H9 (cell line): ENCODE measurements around the gene ARHGEF1. TPM values are rescaled to one million over a fixed set of nuclear protein-coding genes. Genes with fewer than 3 reads are reported as not detected.

Experiments used
- DNase-seq: peaks from one replicate; pipeline ENCODE4 v3.0.0-alpha.2; 2017
- H2AFZ ChIP-seq: one replicate; pipeline ENCODE4 v1.6.1; 2013; ENCODE audit warnings: mild to moderate bottlenecking, low read length, control low read depth, moderate library complexity
- H2AK5ac ChIP-seq: 2 replicates; pipeline ENCODE4 v1.6.1; 2013; ENCODE audit warnings: low read length, control low read depth, mixed read lengths; ENCODE audit not compliant: insufficient read length
- H2BK120ac ChIP-seq: one replicate; pipeline ENCODE4 v1.6.1; 2013; ENCODE audit warnings: low read depth, mild to moderate bottlenecking, low read length, control low read depth, inconsistent platforms; ENCODE audit not compliant: poor library complexity, severe bottlenecking
- H2BK12ac ChIP-seq: 2 replicates; pipeline ENCODE4 v1.6.1; 2013; ENCODE audit warnings: low read length, control low read depth, mixed read lengths, low read depth; ENCODE audit not compliant: insufficient read length
- H2BK15ac ChIP-seq: 2 replicates; pipeline ENCODE4 v1.6.1; 2013; ENCODE audit warnings: low read depth, low read length, control low read depth
- H2BK20ac ChIP-seq: one replicate; pipeline ENCODE4 v1.6.1; 2013; ENCODE audit warnings: low read depth, mild to moderate bottlenecking, low read length, control low read depth, inconsistent platforms; ENCODE audit not compliant: poor library complexity, severe bottlenecking
- H2BK5ac ChIP-seq: 2 replicates; pipeline ENCODE4 v1.6.1; 2013; ENCODE audit warnings: low read length, control low read depth, mixed read lengths; ENCODE audit not compliant: insufficient read length
- H3K14ac ChIP-seq: 2 replicates; pipeline ENCODE4 v1.6.1; 2013; ENCODE audit warnings: low read length, control low read depth; ENCODE audit not compliant: insufficient read depth
- H3K18ac ChIP-seq: 2 replicates; pipeline ENCODE4 v1.6.1; 2013; ENCODE audit warnings: low read depth, mild to moderate bottlenecking, mixed read lengths, low read length, control low read depth; ENCODE audit not compliant: insufficient read length
- H3K23ac ChIP-seq: 2 replicates; pipeline ENCODE4 v1.6.1; 2013; ENCODE audit warnings: low read length, control low read depth, mixed read lengths, low read depth; ENCODE audit not compliant: insufficient read length
- H3K23me2 ChIP-seq: 2 replicates; pipeline ENCODE4 v1.6.1; 2013; ENCODE audit warnings: low read depth, mild to moderate bottlenecking, mixed read lengths, low read length, control low read depth; ENCODE audit not compliant: insufficient read length, poor library complexity, severe bottlenecking
- H3K27ac ChIP-seq: 2 replicates; pipeline ENCODE4 v1.5.1; 2013; ENCODE audit warnings: low read length, control low read depth, mixed read lengths, low read depth; ENCODE audit not compliant: insufficient read length
- H3K27me3 ChIP-seq: 2 replicates; pipeline ENCODE4 v1.6.1; 2013; ENCODE audit warnings: low read length, control low read depth, inconsistent platforms; ENCODE audit not compliant: insufficient read depth
- H3K4ac ChIP-seq: 2 replicates; pipeline ENCODE4 v1.6.1; 2013; ENCODE audit warnings: low read depth, mild to moderate bottlenecking, control low read depth, inconsistent platforms, low read length, moderate library complexity
- H3K4me1 ChIP-seq: 2 replicates; pipeline ENCODE4 v1.6.1; 2013; ENCODE audit warnings: low read length, control low read depth, inconsistent platforms; ENCODE audit not compliant: insufficient read depth
- H3K4me2 ChIP-seq: 2 replicates; pipeline ENCODE4 v1.6.1; 2013; ENCODE audit warnings: low read length, control low read depth, mixed read lengths; ENCODE audit not compliant: insufficient read length, insufficient read depth
- H3K56ac ChIP-seq: 2 replicates; pipeline ENCODE4 v1.6.1; 2013; ENCODE audit warnings: low read depth, mild to moderate bottlenecking, mixed read lengths, low read length, control low read depth; ENCODE audit not compliant: insufficient read length
- H3K79me1 ChIP-seq: 2 replicates; pipeline ENCODE4 v1.6.1; 2013; ENCODE audit warnings: low read depth, mild to moderate bottlenecking, moderate library complexity, low read length, control low read depth, inconsistent platforms; ENCODE audit not compliant: insufficient read depth, poor library complexity, severe bottlenecking
- H3K79me2 ChIP-seq: 2 replicates; pipeline ENCODE4 v1.6.1; 2013; ENCODE audit warnings: low read length, control low read depth, inconsistent platforms; ENCODE audit not compliant: insufficient read depth
- H3K9ac ChIP-seq: 2 replicates; pipeline ENCODE4 v1.6.1; 2013; ENCODE audit warnings: low read length, control low read depth, mixed read lengths; ENCODE audit not compliant: insufficient read length; ENCODE audit errors: extremely low read depth
- H3K9me3 ChIP-seq: one replicate; pipeline ENCODE4 v1.6.1; 2013; ENCODE audit warnings: low read depth, low read length, inconsistent platforms; ENCODE audit not compliant: control insufficient read depth
- H3T11ph ChIP-seq: one replicate; pipeline ENCODE4 v1.6.1; 2013; ENCODE audit warnings: mild to moderate bottlenecking, low read length, control low read depth, inconsistent platforms
- H4K20me1 ChIP-seq: one replicate; pipeline ENCODE4 v1.6.1; 2013; ENCODE audit not compliant: control insufficient read depth, insufficient read length, insufficient read depth
- H4K5ac ChIP-seq: 2 replicates; pipeline ENCODE4 v1.6.1; 2013; ENCODE audit warnings: low read depth, mild to moderate bottlenecking, mixed read lengths, low read length, control low read depth; ENCODE audit not compliant: insufficient read length
- H4K8ac ChIP-seq: replicated peaks from 2 replicates; pipeline ENCODE4 v1.6.1; 2013; ENCODE audit warnings: low read length, control low read depth, mixed read lengths, low read depth; ENCODE audit not compliant: insufficient read length
- H4K91ac ChIP-seq: 2 replicates; pipeline ENCODE4 v1.6.1; 2013; ENCODE audit warnings: low read depth, mild to moderate bottlenecking, moderate library complexity, mixed read lengths, low read length, control low read depth; ENCODE audit not compliant: insufficient read length
- H3K27ac Mint-ChIP-seq, 3 experiments: 2 replicates in 2 of 3; 3 replicates in 1 of 3; pipeline ENCODE4 v1.8.0; 2020 to 2021; ENCODE audit warnings: mixed read lengths in 3 of 3, mild to moderate bottlenecking in 1 of 3, moderate library complexity in 1 of 3
- H3K27me3 Mint-ChIP-seq: 2 replicates; pipeline ENCODE4 v1.8.0; 2021; ENCODE audit warnings: low read depth, mild to moderate bottlenecking, moderate library complexity, mixed read lengths
- H3K36me3 Mint-ChIP-seq, 3 experiments: 2 replicates in 2 of 3; 3 replicates in 1 of 3; pipeline ENCODE4 v1.8.0; 2020 to 2021; ENCODE audit warnings: low read depth in 3 of 3, mixed read lengths in 3 of 3; ENCODE audit not compliant: insufficient read depth in 1 of 3
- H3K4me1 Mint-ChIP-seq, 2 experiments: 2 replicates each; pipeline ENCODE4 v1.8.0; 2020; ENCODE audit warnings: mixed read lengths in 2 of 2
- H3K4me3 Mint-ChIP-seq, 2 experiments: 2 replicates in 1 of 2; 3 replicates in 1 of 2; pipeline ENCODE4 v1.8.0; 2020 to 2021; ENCODE audit warnings: mild to moderate bottlenecking in 2 of 2, mixed read lengths in 2 of 2, moderate library complexity in 1 of 2
- H3K9me3 Mint-ChIP-seq, 2 experiments: 2 replicates in 1 of 2; 3 replicates in 1 of 2; pipeline ENCODE4 v1.8.0; 2020; ENCODE audit warnings: mild to moderate bottlenecking in 2 of 2, mixed read lengths in 2 of 2, moderate library complexity in 1 of 2
- WGBS: extraction: QIAGEN DNeasy Blood & Tissue Kit; methylation state at CpG from one replicate; pipeline ENCODE4 v1.1.7; 2013; ENCODE audit warnings: missing lambda C conversion rate, low lambda C conversion rate, mixed read lengths; ENCODE audit not compliant: insufficient read length; ENCODE audit errors: extremely low coverage; 5-methylcytosine and 5-hydroxymethylcytosine counted together
- total RNA-seq: library from RNA; stranded (reverse); gene quantifications from 2 replicates; pipeline ENCODE4 v1.2.1, GENCODE V29; 2021
- TF ChIP-seq, protein P1 (sequence below): fragments of 200-600 bp; sonication (generic); conservative IDR thresholded peaks from 3 replicates; pipeline ENCODE4 v1.8.0; 2021; ENCODE audit warnings: antibody characterized with exemption, mild to moderate bottlenecking

The ARHGEF1 gene
- total RNA-seq, 1 experiment from 2014 or later, result 50.3 TPM

DNA sequence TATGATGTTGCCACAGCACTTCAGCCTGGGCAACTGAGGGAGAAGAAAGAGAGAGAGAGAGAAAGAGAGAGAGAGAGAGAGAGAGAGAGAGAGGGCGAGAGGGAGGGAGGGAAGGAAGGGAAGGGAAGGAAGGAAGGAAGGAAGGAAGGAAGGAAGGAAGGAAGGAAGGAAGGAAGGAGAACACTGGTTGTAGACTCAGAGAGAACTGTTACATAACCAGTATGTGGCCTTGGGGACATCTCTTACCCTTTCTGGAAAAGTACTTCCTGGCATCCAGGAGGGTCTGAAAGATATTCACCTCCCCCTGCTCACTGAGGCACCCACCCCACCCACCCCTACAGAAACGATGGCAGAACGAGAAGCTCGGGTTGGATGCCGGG lies 2.7 kb upstream of the ARHGEF1 start:
- Histone ChIP-seq H4K20me1 (no peaks in the 10 kb centered on the region), H3K79me1 (no peaks in the 10 kb centered on the region), H2AK5ac (no peak overlapping the region), H3K4me1 (no peaks in the 10 kb centered on the region), H3K27me3 (no peaks in the 10 kb centered on the region; the same call in 1 of the 2 replicates), H2BK20ac (no peak overlapping the region), H3K56ac (no peak overlapping the region), H3K4me2 (no peak overlapping the region), H3K23ac (no peak overlapping the region), H3K79me2 (no peaks in the 10 kb centered on the region), H2AFZ (no peak overlapping the region), H2BK12ac (no peak overlapping the region), H3K18ac (no peak overlapping the region), H4K5ac (no peak overlapping the region), H3T11ph (no peak overlapping the region), H4K91ac (no peak overlapping the region), H3K14ac (no peak overlapping the region), H3K4ac (no peak overlapping the region), H3K9me3 (no peaks in the 10 kb centered on the region), H3K23me2 (peaks cover 20% of the 10 kb centered on the region), H2BK5ac (no peak overlapping the region), H4K8ac (no peak overlapping the region), H3K27ac (no peak overlapping the region), H2BK15ac (no peak overlapping the region), H2BK120ac (no peak overlapping the region), H3K9ac (no peak overlapping the region)
- Mint-ChIP-seq H3K4me1 (peaks cover 11 to 33% of the 10 kb centered on the region in 2 experiments), H3K27ac (no peak overlapping the region), H3K4me3 (no peak overlapping the region), H3K27me3 (peaks cover 48% of the 10 kb centered on the region), H3K36me3 (no peaks in the 10 kb centered on the region; a peak in 1 of 7 replicates), H3K9me3 (no peaks in the 10 kb centered on the region)
- WGBS, result no CpG with 5 or more reads among the region's 5 CpGs
- no peak for DNase-seq
- TF ChIP-seq, protein P1, sequence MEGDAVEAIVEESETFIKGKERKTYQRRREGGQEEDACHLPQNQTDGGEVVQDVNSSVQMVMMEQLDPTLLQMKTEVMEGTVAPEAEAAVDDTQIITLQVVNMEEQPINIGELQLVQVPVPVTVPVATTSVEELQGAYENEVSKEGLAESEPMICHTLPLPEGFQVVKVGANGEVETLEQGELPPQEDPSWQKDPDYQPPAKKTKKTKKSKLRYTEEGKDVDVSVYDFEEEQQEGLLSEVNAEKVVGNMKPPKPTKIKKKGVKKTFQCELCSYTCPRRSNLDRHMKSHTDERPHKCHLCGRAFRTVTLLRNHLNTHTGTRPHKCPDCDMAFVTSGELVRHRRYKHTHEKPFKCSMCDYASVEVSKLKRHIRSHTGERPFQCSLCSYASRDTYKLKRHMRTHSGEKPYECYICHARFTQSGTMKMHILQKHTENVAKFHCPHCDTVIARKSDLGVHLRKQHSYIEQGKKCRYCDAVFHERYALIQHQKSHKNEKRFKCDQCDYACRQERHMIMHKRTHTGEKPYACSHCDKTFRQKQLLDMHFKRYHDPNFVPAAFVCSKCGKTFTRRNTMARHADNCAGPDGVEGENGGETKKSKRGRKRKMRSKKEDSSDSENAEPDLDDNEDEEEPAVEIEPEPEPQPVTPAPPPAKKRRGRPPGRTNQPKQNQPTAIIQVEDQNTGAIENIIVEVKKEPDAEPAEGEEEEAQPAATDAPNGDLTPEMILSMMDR, result no peak
